GM19025 (cell line): ENCODE data around the gene DNAAF3.

ENCODE experiments used
- ATAC-seq: cut with Tn5 transposase; IDR thresholded peaks from one replicate; pipeline ENCODE4 v1.9.1; 2021; ENCODE audit warnings: mild to moderate bottlenecking, low read depth, moderate library complexity; ENCODE audit not compliant: unreplicated experiment

The DNAAF3 gene

DNA sequence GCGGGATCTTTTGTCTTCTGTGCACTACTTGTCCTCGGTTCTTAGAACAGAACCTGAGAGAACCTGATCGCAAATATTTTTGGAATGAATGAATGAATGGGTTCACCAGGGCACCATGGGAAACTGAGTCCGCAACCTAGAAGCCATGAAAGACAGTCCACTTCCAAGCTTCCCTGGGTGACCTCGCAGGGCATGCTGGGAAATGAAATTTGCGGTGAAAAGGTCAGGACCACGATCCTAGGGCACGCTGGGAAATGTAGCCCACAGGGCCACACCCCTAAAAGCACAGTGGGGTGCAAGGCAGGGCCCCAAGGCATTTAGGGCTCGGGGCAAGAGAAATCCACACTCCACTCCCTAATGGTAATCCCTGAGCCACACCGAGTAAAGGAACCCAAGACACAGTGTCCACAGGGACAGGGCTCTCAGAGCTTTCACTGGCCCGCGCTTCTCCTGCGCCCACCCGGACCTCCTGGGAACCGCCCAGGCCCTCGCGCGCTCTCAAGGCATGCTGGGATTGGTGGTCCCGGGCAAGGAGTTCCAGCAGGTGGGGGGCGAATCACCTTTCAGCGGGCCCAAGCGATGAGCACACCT is 47.9 kb downstream of the DNAAF3 start:
- no peak for ATAC-seq

DNA sequence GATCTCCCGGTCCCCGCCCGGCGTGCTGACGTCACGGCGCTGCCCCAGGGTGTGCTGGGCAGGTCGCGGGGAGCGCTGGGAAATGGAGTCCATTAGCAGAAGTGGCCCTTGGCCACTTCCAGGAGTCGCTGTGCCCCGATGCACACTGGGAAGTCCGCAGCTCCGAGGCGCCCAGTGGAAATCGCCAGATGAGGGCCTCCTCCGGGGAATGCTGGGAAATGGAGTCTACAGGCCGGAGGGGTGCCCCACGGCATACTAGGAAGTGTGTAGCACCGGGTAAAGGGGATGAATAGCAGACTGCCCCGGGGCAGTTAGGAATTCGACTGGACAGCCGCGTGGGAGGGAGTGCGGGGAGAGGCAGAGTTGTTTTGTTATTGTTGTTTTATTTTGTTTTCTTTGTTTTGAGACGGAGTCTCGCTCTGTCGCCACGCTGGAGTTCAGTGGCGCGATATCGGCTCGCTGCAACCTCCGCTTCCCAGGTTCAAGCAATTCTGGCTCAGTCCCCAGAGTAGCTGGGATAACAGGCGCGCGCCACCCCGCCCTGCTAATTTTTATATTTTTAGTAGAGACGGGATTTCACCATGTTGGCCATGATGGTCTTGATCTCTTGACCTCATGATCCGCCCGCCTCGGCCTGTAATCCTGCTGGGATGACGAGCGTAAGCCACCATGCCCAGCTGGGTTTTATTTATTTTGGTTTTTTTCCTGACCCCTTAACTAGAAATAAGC is 48.6 kb downstream of the DNAAF3 start:
- peak; percentile 86 for ATAC-seq

DNA sequence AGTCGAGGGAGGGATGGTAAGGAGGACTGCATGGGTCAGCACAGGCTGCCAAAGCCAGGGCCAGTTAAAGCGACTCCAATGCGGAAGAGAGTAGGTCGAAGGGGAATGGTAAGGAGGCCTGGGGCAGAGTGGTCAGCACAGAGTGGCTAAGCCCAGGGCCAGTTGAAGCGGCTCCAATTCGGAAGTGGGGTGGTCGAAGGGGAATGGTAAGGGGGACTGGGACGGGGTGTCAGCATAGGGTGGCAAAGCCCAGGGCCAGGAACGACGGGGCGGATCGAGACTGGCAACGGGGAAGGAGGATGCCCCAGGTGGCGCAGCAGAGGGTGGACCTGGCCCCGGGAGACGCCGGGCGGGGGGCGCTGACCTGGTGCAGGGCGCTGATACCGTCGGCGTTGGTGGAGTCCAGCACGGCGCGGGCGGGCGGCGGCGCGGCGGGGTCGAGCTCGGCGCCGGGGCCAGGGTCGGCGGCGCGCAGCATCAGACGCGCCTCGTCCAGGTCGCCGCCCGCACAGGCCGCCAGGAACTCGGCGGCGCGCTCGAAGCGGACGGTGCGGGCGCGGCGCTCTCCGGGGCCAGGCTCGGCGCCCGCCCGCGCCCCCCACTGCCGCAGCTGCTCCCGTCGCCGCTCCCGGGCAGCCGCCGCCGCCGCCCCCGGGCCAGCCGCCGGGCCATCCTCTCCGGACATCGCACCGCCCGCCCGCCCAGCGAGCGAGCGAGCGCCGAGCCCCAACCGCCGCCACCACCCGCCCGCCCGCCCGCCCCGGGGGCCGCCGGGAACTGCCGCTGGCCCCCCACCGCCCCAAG is 49.4 kb downstream of the DNAAF3 start, which contains the start of gene PPP1R12C:
Gene PPP1R12C (minus strand): TSS at position 779 of the 804 bp plus-strand sequence. CDS start 94 bp downstream, at position 685.
- ATAC-seq = peak; percentile 16

DNA sequence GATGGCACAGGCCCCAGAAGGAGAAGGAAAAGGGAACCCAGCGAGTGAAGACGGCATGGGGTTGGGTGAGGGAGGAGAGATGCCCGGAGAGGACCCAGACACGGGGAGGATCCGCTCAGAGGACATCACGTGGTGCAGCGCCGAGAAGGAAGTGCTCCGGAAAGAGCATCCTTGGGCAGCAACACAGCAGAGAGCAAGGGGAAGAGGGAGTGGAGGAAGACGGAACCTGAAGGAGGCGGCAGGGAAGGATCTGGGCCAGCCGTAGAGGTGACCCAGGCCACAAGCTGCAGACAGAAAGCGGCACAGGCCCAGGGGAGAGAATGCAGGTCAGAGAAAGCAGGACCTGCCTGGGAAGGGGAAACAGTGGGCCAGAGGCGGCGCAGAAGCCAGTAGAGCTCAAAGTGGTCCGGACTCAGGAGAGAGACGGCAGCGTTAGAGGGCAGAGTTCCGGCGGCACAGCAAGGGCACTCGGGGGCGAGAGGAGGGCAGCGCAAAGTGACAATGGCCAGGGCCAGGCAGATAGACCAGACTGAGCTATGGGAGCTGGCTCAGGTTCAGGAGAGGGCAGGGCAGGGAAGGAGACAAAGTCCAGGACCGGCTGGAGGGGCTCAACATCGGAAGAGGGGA is 50.1 kb downstream of the DNAAF3 start:
- no peak for ATAC-seq

DNA sequence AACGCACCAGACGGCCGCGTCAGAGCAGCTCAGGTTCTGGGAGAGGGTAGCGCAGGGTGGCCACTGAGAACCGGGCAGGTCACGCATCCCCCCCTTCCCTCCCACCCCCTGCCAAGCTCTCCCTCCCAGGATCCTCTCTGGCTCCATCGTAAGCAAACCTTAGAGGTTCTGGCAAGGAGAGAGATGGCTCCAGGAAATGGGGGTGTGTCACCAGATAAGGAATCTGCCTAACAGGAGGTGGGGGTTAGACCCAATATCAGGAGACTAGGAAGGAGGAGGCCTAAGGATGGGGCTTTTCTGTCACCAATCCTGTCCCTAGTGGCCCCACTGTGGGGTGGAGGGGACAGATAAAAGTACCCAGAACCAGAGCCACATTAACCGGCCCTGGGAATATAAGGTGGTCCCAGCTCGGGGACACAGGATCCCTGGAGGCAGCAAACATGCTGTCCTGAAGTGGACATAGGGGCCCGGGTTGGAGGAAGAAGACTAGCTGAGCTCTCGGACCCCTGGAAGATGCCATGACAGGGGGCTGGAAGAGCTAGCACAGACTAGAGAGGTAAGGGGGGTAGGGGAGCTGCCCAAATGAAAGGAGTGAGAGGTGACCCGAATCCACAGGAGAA is 50.9 kb downstream of the DNAAF3 start:
- no peak for ATAC-seq

DNA sequence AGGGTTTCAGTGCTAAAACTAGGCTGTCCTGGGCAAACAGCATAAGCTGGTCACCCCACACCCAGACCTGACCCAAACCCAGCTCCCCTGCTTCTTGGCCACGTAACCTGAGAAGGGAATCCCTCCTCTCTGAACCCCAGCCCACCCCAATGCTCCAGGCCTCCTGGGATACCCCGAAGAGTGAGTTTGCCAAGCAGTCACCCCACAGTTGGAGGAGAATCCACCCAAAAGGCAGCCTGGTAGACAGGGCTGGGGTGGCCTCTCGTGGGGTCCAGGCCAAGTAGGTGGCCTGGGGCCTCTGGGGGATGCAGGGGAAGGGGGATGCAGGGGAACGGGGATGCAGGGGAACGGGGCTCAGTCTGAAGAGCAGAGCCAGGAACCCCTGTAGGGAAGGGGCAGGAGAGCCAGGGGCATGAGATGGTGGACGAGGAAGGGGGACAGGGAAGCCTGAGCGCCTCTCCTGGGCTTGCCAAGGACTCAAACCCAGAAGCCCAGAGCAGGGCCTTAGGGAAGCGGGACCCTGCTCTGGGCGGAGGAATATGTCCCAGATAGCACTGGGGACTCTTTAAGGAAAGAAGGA is 51.8 kb downstream of the DNAAF3 start:
- ATAC-seq = no peak

DNA sequence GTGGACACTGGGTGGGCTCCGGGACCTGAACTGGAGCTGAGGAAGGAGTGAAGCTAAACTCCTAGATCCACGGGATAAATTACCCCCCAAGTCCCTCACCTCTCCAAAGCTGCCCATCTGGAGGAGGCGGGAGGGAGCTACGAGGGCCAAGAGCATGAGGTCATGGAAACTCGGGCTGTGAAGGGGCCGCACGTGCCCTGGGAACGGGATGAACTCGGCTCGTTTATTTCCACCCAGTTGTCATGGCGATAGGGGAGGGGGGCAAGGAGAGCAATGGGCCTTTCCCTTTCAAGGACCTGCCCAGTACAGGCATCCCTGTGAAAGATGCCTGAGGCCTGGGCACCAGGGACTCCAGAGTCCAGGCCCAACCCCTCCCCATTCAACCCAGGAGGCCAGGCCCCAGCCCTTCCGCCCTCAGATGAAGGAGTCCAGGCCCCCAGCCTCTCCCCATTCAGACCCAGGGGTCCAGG is 52.8 kb downstream of the DNAAF3 start:
- no peak for ATAC-seq

DNA sequence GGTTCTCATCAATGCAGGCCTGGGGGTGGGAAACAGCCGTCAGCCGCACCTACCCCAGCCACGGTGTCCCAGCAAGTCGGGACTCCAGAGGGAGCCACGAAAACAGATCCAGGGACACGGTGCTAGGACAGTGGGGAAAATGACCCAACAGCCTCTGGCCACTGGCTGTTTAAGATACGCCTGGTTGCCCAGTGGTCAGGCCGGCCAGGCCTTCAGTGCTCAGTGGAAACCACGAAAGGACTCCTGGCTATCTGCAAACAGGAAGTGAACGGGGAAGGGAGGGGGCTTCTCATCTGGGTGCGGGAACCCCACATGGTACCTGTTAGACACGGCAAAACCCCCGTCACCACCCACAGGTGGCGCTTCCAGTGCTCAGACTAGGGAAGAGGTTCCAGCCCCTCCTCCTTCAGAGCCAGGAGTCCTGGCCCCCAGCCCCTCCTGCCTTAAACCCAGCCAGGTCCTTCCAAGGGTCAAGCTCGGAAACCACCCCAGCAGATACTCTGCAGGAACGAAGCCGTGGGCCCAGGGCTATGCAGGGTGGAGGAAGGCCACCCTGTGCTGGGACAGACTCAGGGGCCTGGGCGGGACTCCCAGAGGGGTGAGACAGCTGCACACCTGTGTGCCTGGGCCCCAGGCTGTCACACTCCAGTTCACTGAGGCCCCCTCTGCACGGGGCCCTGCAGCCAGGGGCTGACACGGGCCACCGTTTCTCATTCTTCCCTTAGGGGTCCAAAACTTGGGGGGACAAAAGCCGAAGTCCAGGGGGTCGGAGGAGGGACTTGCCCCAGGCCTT is 53.4 kb downstream of the DNAAF3 start:
- ATAC-seq = no peak

DNA sequence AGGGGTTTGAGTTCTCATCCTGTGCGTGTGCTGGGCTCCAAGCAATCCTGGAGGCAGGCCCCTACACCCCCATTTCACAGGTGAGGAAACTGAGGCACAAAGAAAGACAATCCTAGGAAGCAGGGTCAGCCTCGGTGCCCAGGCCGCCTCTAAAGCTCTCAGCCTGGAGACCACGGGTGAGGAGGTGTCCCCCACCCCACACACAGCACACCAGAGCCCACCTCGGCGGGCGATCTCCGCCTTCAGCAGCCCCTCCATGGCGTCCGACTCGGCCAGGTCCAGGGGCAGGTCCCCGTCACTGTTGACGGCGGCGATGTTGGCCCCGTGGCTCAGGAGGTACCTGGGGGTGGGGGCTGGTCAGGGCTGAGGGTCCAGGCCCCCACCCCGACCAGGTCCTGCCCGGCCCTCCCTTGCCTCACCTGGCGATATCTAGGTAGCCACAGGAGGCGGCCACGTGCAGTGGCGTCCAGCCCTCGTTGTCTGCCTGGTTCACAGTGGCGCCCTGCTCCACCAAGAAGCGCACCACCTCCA is 54.1 kb downstream of the DNAAF3 start:
- ATAC-seq = no peak

DNA sequence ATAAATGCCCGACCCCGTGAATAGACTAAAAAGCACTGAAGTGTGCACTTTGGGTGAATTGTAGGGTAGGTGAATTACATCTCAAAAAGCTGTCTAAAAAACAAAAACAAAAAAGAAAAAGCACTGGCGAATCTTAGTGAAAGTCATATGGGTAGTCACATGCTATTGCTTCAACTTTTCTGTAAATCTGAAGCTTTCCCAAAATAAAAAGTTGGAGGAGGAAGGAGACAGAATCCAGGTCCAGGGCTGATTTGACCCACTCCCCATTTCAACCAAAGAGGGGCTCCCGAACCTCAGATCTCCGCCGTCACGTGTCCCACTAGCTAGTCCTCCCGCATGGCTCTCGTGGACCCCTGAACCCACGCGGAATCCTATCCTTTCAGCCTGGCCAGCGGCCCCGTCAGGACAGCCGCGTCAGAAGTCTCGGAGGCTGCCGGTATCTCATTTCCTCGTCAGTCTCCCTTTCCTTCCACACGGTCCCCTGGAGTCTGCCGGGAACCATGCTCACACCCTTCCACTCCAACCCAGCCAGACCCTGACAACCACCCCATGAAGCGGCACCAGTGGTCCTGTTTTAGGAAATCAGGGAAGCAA is 55.1 kb downstream of the DNAAF3 start:
- ATAC-seq = no peak

DNA sequence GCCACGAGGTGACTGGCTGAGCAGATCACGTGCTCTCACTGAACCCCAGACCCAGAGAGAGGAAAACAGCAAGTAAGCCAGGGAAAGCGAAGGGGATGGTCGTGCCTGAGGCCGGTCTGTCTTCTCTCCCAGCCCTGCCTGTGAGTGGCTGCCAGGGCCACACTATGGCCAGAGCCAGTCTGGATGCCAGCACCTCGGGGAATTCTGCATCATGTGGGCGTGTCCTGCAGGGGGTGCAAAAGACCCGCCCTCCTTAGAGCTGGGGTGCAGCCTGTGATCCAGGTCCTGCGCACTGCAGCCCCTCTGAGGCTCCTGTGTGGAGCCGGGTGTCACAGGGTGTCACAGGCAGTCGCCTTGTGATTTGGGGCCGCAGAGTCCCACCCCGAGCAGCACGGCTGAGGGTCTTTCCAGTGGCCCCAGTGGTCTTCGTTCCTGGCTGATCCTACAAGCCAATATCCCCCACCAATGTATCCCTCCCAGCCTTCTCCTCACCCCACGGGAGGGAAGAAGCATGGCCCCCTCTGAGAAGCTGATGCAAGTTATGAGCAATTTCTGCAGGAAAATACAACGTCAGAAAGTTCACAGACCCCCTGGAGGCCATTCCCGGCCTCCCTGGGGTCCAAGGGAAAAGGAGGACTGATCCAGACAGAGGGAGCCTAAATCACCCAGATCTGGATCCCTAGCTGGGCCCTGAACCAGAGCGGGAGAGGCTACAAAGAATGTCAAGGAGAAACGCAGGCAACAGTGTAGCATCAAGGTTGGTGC is 56.7 kb downstream of the DNAAF3 start:
- ATAC-seq = no peak
